Measurements from ENCODE around the gene RRH.
A peak's percentile ranks its signal among the peaks of the same experiment; 100 is the strongest.

The RRH gene

DNA sequence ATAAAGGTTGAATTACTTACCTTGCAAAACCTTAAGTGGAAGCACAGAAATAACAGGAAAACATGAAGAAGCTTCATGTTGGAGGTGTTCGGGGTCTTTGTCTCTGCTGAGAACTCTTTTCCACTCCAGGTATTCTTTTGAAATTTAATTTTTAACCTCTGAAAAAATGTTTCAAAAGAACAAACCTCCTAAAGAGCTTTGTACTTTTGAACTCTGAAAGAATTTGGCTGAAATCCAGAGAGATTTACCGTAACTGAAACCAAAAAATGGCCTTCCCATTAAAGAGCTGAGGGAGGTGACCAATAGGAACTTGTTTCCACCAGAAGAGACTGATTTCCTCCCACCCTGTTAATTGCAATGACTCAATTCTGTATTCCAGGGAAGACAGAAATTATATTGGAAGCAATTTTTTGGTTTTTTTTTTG lies 25.9 kb upstream of the RRH start, which contains the start of gene CFI:
TSS of gene CFI (minus strand) at position 105 of the 425 bp plus-strand sequence. CDS start at position 77, 28 bp downstream.
- H3K4me3 ChIP-seq (ENCODE audit: low read depth, low read length) = no peak within 1 kb of the TSS
- TF ChIP-seq, protein P1, sequence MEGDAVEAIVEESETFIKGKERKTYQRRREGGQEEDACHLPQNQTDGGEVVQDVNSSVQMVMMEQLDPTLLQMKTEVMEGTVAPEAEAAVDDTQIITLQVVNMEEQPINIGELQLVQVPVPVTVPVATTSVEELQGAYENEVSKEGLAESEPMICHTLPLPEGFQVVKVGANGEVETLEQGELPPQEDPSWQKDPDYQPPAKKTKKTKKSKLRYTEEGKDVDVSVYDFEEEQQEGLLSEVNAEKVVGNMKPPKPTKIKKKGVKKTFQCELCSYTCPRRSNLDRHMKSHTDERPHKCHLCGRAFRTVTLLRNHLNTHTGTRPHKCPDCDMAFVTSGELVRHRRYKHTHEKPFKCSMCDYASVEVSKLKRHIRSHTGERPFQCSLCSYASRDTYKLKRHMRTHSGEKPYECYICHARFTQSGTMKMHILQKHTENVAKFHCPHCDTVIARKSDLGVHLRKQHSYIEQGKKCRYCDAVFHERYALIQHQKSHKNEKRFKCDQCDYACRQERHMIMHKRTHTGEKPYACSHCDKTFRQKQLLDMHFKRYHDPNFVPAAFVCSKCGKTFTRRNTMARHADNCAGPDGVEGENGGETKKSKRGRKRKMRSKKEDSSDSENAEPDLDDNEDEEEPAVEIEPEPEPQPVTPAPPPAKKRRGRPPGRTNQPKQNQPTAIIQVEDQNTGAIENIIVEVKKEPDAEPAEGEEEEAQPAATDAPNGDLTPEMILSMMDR (IDR thresholded peaks at IDR 0.05; ENCODE audit: borderline replicate concordance, insufficient read depth, low read depth, low read length) = no peak

DNA sequence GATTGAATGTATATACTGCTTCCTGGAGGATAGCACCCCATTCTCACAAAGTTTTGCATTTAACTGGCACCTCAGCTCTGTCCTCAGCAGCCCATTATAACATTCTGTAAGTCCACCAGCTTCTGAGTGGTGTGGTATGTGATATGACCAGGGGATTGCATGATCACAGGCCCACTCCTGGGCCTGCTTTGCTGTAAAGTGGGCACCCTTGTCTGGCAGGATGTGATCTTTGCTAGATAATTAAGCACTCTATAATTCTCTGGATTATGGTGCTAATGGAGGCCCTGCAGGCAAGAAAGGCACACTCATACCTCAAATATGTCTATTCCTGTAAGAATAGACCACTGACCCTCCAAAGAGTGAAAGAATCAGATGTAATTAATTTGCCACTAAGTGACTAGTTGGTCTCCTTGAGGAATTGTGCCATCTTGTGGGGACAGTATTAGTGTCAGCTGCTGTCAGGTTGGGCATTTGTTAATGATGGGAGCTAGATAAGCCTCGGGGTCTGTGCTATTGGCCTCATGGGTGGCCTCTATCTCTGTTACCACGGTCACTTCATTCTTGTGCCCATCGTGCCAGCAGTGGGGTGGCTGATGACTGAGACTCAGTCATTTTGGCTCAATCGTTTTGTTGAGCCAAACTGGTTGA lies 23.7 kb upstream of the RRH start:
- no peak overlapping the region for H3K4me3 ChIP-seq (ENCODE audit: low read depth, low read length)
- TF ChIP-seq, protein P1 (IDR thresholded peaks at IDR 0.05; ENCODE audit: borderline replicate concordance, insufficient read depth, low read depth, low read length) = peak; percentile 39; the same call in 1 of the 2 replicates

DNA sequence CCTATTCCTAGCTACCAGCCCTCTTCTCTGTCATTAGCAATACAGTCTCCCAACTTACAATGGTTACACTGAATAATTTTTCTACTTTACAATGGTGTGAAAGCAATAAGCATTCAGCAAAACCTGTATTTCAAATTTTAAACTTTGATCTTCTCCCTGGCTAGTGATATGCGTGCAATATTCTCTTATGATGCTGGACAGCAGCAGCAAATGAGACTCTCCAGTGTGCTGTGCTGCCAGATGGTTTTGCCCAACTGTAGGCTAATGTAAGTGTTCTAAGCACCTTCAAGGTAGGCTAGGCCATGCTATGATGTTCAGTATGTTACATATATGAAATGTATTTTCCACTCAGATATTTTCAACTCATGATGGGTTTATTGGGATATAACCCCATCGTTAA lies 18.1 kb upstream of the RRH start:
- H3K4me3 ChIP-seq (ENCODE audit: low read depth, low read length) = no peak overlapping the region
- TF ChIP-seq, protein P1 (IDR thresholded peaks at IDR 0.05; ENCODE audit: borderline replicate concordance, insufficient read depth, low read depth, low read length) = no peak

DNA sequence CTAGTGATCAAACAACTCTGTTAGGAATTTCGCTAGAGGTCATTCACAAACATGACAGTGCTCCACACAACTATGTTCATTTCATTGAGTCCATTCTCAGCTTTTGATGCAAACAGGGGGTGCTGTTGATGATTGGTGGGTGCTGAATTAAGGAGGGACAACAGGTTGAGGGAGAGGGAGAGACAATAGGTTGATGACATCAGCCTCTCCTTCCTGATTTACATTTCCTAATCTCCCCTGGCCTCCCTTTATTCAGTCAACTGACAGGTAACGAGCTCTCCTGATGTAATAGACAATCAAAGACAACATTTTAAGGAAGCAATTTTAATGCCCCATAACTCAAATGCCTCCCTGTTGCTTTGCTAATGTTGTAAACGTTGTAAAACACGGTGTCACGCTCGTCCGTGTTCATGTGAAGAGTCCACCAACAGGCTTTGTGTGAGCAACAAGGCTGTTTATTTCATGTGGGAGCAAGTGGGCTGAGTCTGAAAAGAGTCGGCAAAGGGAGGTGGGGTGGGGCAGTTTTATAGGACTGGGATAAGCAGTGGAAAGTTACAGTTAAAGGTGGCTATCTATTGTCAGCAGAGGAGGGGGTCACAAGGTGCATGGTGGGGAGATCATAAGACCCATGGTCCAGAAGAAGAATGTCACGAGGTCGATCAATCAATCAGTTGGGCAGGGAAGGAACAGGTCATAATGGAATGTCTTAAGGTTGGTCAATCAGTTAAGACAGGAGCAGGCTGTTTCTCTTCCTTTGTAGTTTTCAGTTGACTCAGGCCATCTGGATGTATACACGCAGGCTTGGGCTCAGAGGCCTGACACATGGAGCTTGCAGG lies 17.0 kb upstream of the RRH start:
- no peak overlapping the region for H3K4me3 ChIP-seq (ENCODE audit: low read depth, low read length)
- TF ChIP-seq, protein P1 (IDR thresholded peaks at IDR 0.05; ENCODE audit: borderline replicate concordance, insufficient read depth, low read depth, low read length) = no peak

DNA sequence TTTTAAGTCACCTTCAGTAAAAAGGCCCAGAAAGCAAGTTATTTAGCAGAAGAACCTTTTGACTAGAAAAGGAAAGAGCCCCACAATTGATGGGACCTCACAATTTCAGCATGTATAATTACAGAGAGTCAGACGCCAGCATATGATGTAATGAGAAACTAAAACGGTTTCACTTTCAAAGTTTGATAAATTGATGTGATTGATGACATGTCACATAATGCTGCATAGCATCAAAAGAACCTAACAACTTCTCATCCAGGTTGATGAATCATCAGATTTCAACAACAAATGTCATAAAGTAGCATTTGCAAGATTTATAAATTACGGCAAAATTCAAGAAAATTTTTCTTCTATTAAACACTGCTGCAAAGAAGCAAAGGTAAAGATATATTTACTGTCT lies 16.1 kb upstream of the RRH start:
- TF ChIP-seq, protein P1 (IDR thresholded peaks at IDR 0.05; ENCODE audit: borderline replicate concordance, insufficient read depth, low read depth, low read length) = no peak
- H3K4me3 ChIP-seq (ENCODE audit: low read depth, low read length) = no peak overlapping the region

DNA sequence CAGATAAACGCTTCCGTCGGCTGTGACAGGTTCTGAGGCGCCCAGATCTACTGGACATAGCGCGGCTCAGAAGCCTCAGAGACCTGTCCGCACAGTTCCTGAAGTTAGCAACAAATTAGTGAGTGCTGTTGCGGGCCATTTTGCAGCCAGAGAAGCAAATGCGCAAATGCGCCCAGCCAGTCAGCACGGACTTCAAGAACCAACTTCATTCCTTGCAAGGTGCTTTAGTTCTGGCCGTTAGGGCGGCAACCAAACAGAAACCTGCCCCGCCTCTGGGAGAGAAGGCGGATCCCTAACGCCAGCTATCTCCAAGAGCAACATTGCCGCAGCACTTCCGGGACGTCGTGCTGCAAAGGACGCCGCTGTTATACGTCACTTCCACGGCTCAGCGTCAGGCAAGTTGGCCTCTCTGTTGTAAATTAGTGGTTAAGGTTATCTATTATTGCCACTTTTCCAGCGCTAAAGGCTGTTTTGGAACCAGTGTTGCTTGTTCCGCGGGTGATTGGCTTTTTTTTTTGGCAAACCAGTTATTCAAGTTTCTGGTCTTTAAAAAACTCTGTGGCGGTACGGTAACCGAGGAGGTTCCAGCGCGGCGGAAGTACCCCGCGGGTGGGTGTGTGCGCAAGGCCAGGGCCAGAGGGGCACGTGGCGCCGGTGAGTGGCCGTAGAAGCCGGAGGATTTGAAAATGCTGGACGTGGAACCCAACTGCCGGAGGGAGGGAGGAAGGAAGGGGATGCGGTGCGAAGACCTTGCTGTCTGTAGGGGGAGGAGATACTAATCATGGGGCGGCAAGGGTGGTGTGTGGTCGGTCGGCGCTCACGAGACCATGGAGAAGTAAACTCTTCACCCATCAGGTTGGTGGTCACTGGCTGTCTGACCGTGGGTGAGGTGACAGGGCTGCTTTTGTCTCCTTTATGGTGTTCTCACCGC lies 12.4 kb upstream of the RRH start, which contains the start of gene GAR1:
TSS of gene GAR1 (plus strand) at position 612 of the 931 bp plus-strand sequence. CDS start 403 bp downstream, outside the sequence.
- peak within 1 kb of the TSS; percentile 96 for H3K4me3 ChIP-seq (ENCODE audit: low read depth, low read length)
- TF ChIP-seq, protein P1 (IDR thresholded peaks at IDR 0.05; ENCODE audit: borderline replicate concordance, insufficient read depth, low read depth, low read length) = no peak
